ENCODE measurements around the gene SDK2. TPM values are rescaled to one million over a fixed set of nuclear protein-coding genes. Genes with fewer than 3 reads are reported as not detected.

Gene SDK2
- total RNA-seq, 1 experiment from 2014 or later = 0.30 TPM

GRCh38 chr17:73423159-73423715, 221.0 kb downstream of the SDK2 start:
- DNase-seq (ENCODE audit: low read depth) = no peak

GRCh38 chr17:73422121-73422520, 222.1 kb downstream of the SDK2 start:
- DNase-seq (ENCODE audit: low read depth) = no peak

GRCh38 chr17:73420897-73421296, 223.3 kb downstream of the SDK2 start:
- peak; percentile 94 for DNase-seq (ENCODE audit: low read depth)

GRCh38 chr17:73419881-73420280, 224.4 kb downstream of the SDK2 start:
- peak; percentile 79 for DNase-seq (ENCODE audit: low read depth)

GRCh38 chr17:73419051-73419450, 225.2 kb downstream of the SDK2 start:
- no peak for DNase-seq (ENCODE audit: low read depth)

- DNase-seq (ENCODE audit: low read depth) = no peak
Measured at GRCh38 chr17:73415782-73416181, 228.5 kb downstream of the SDK2 start.

- DNase-seq (ENCODE audit: low read depth) = no peak
Measured at GRCh38 chr17:73414171-73414955, 229.9 kb downstream of the SDK2 start.

GRCh38 chr17:73412914-73413313, 231.3 kb downstream of the SDK2 start:
- no peak for DNase-seq (ENCODE audit: low read depth)

GRCh38 chr17:73411313-73411747, 232.9 kb downstream of the SDK2 start:
- no peak for DNase-seq (ENCODE audit: low read depth)

- DNase-seq (ENCODE audit: low read depth) = no peak
Measured at GRCh38 chr17:73410586-73411312, 233.5 kb downstream of the SDK2 start.

GRCh38 chr17:73404246-73404645, 240.0 kb downstream of the SDK2 start:
- no peak for DNase-seq (ENCODE audit: low read depth)

- no peak for DNase-seq (ENCODE audit: low read depth)
Measured at GRCh38 chr17:73402466-73402865, 241.8 kb downstream of the SDK2 start.

GRCh38 chr17:73401911-73402310, 242.3 kb downstream of the SDK2 start:
- peak; percentile 37 for DNase-seq (ENCODE audit: low read depth)

GRCh38 chr17:73400915-73401545, 243.2 kb downstream of the SDK2 start:
- DNase-seq (ENCODE audit: low read depth) = no peak

GRCh38 chr17:73399056-73399455, 245.2 kb downstream of the SDK2 start:
- DNase-seq (ENCODE audit: low read depth) = no peak

- no peak for DNase-seq (ENCODE audit: low read depth)
Measured at GRCh38 chr17:73397856-73398540, 246.2 kb downstream of the SDK2 start.

GRCh38 chr17:73397278-73397826, 246.9 kb downstream of the SDK2 start:
- DNase-seq (ENCODE audit: low read depth) = no peak

- no peak for DNase-seq (ENCODE audit: low read depth)
Measured at GRCh38 chr17:73396431-73397277, 247.6 kb downstream of the SDK2 start.

- DNase-seq (ENCODE audit: low read depth) = no peak
Measured at GRCh38 chr17:73394512-73395450, 249.5 kb downstream of the SDK2 start.

Measured in M059J (cell line).